Ascending aorta (tissue), 2 donors: ENCODE measurements around the gene PKD1L1. TPM values are rescaled to one million over a fixed set of nuclear protein-coding genes. Genes with fewer than 3 reads are reported as not detected.
"Not testable (repeated sequence)": the region's sequence is repeated elsewhere in the genome, so short reads cannot be mapped to it uniquely, and the experiment has no call there.

Experiments used
- DNase-seq, 2 donors: peaks; one replicate each; pipeline ENCODE4 v3.0.0-alpha.2; 2019; ENCODE audit warnings: low spot score in 2 of 2
- H3K27ac ChIP-seq, 2 donors: fragments of 200-600 bp; sonication (generic); one replicate each; pipeline ENCODE4 v1.5.1; 2016 to 2017; ENCODE audit warnings: mild to moderate bottlenecking in 1 of 2
- H3K27me3 ChIP-seq: fragments of 200-600 bp; sonication (generic); one replicate; pipeline ENCODE4 v1.5.1; 2017
- H3K36me3 ChIP-seq, 2 donors: fragments of 200-600 bp; sonication (generic); one replicate each; pipeline ENCODE4 v1.5.1; 2016
- H3K4me1 ChIP-seq, 2 donors: fragments of 200-600 bp; sonication (generic); one replicate each; pipeline ENCODE4 v1.5.1; 2016 to 2017; ENCODE audit warnings: mild to moderate bottlenecking in 1 of 2
- H3K4me3 ChIP-seq, 2 donors: fragments of 200-600 bp; sonication (generic); one replicate each; pipeline ENCODE4 v1.5.1; 2016 to 2017; ENCODE audit warnings: mild to moderate bottlenecking in 1 of 2
- H3K9me3 ChIP-seq, 2 donors: fragments of 200-600 bp; sonication (generic); one replicate each; pipeline ENCODE4 v1.5.1; 2016
- intact Hi-C: fragments of 100-400 bp; cut with DNase I; formaldehyde crosslinking; loops from one replicate; pipeline ENCODE4 v1.15.1; 2023
- total RNA-seq: library from RNA; depleted of rRNA; stranded (reverse); fragments of >200 nt; gene quantifications from one replicate; pipeline ENCODE4 v1.1.0, GENCODE V29; 2016
- TF ChIP-seq, protein P1 (sequence below), 3 experiments: fragments of 200-600 bp in 2 of 3; fragments of 450-650 bp in 1 of 3; sonication (generic) in 2 of 3; IDR thresholded peaks; one replicate each; pipeline ENCODE4 v1.5.1; 2016 to 2019; ENCODE audit warnings: antibody characterized with exemption in 3 of 3, mild to moderate bottlenecking in 1 of 3, moderate library complexity in 1 of 3

PKD1L1 gene
- total RNA-seq, 1 donor from 2014 or later = 1.1 TPM

GRCh38 chr7:47794016-47794415 lies 154.2 kb downstream of the PKD1L1 start:
- intact Hi-C loops = no loop called here
- no peaks in the 10 kb centered on the region for H3K36me3 ChIP-seq
- H3K27ac ChIP-seq = no peak overlapping the region
- no peak overlapping the region for H3K4me3 ChIP-seq
- TF ChIP-seq, protein P1, sequence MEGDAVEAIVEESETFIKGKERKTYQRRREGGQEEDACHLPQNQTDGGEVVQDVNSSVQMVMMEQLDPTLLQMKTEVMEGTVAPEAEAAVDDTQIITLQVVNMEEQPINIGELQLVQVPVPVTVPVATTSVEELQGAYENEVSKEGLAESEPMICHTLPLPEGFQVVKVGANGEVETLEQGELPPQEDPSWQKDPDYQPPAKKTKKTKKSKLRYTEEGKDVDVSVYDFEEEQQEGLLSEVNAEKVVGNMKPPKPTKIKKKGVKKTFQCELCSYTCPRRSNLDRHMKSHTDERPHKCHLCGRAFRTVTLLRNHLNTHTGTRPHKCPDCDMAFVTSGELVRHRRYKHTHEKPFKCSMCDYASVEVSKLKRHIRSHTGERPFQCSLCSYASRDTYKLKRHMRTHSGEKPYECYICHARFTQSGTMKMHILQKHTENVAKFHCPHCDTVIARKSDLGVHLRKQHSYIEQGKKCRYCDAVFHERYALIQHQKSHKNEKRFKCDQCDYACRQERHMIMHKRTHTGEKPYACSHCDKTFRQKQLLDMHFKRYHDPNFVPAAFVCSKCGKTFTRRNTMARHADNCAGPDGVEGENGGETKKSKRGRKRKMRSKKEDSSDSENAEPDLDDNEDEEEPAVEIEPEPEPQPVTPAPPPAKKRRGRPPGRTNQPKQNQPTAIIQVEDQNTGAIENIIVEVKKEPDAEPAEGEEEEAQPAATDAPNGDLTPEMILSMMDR (IDR thresholded peaks at IDR 0.05) = no peak
- no peaks in the 10 kb centered on the region for H3K9me3 ChIP-seq
- H3K4me1 ChIP-seq = peaks cover 0 to 2% of the 10 kb centered on the region in 2 donors
- no peak for DNase-seq
- H3K27me3 ChIP-seq = no peaks in the 10 kb centered on the region

DNA sequence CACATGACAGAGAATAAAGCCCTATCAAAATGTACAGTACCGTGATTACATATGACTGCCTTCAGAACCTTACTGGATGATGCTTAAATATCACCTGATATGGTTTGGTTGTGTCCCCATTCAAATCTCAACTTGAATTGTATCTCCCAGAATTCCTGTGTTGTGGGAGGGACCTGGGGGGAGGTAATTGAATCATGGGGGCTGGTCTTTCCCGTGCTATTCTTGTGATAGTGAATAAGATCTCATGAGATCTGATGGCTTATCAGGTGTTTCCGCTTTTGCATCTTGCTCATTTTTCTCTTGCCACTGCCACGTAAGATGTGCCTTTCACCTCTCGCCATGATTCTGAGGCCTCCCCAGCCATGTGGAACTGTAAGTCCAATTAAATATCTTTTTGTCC lies 155.1 kb downstream of the PKD1L1 start:
- H3K9me3 ChIP-seq, DNase-seq, H3K4me1 ChIP-seq, intact Hi-C loops, H3K27me3 ChIP-seq, H3K36me3 ChIP-seq, H3K4me3 ChIP-seq, H3K27ac ChIP-seq: not testable (repeated sequence)

DNA sequence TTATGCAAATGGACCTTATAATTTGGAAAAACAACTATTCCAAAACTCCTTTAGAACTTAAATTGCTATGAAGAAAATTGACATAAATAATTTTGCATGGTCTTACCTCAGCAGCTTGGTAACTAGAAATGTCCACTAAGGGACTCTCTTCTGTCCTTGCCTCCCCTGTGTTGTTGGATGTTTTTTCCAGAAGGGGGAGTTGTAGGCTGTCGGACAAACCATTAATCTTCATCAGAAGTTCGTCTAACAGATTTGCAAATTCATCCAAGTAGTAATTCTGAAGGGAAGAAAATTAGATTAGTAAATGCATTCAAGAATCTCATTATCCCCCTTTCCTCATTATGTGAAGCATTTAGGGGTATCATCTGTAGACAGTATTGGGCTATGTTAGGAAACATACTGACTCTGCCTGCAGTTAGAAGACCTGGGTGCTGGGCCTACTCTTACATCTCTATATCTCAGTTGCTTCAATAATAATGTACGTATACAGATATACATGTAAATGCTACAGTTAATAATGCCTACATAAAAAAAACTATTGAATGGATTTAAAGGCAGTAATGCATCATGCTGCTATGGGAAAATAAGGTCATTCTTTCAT lies 155.6 kb downstream of the PKD1L1 start:
- H3K27ac ChIP-seq = no peak overlapping the region
- peaks cover 0 to 2% of the 10 kb centered on the region in 2 donors for H3K4me1 ChIP-seq
- intact Hi-C loops = no loop called here
- TF ChIP-seq, protein P1 (IDR thresholded peaks at IDR 0.05) = peak in 1 of 3 experiments; percentile 21
- H3K4me3 ChIP-seq = no peak overlapping the region
- no peaks in the 10 kb centered on the region for H3K36me3 ChIP-seq
- H3K9me3 ChIP-seq = no peaks in the 10 kb centered on the region
- no peaks in the 10 kb centered on the region for H3K27me3 ChIP-seq
- DNase-seq = no peak

GRCh38 chr7:47791682-47792081 lies 156.6 kb downstream of the PKD1L1 start:
- intact Hi-C loops = no loop called here
- peaks cover 0 to 7% of the 10 kb centered on the region in 2 donors for H3K4me1 ChIP-seq
- H3K27me3 ChIP-seq = no peaks in the 10 kb centered on the region
- no peak for DNase-seq
- no peak overlapping the region for H3K4me3 ChIP-seq
- no peak overlapping the region for H3K27ac ChIP-seq
- no peaks in the 10 kb centered on the region for H3K36me3 ChIP-seq
- no peaks in the 10 kb centered on the region for H3K9me3 ChIP-seq
- TF ChIP-seq, protein P1 (IDR thresholded peaks at IDR 0.05) = no peak

- Histone ChIP-seq H3K4me3 (no peak overlapping the region), H3K36me3 (no peaks in the 10 kb centered on the region), H3K9me3 (no peaks in the 10 kb centered on the region), H3K4me1 (peaks cover 5 to 37% of the 10 kb centered on the region in 2 donors), H3K27ac (no peak overlapping the region), H3K27me3 (no peaks in the 10 kb centered on the region)
- TF ChIP-seq, protein P1 (IDR thresholded peaks at IDR 0.05) = no peak
- intact Hi-C loops = loop anchor here (5.0 to 10.0 kb wide), 2 partner anchors 206 to 297 kb away; partner anchors contain the start of genes TNS3 and UPP1
- no peak for DNase-seq
Measured at GRCh38 chr7:47788083-47788482, 160.2 kb downstream of the PKD1L1 start.

DNA sequence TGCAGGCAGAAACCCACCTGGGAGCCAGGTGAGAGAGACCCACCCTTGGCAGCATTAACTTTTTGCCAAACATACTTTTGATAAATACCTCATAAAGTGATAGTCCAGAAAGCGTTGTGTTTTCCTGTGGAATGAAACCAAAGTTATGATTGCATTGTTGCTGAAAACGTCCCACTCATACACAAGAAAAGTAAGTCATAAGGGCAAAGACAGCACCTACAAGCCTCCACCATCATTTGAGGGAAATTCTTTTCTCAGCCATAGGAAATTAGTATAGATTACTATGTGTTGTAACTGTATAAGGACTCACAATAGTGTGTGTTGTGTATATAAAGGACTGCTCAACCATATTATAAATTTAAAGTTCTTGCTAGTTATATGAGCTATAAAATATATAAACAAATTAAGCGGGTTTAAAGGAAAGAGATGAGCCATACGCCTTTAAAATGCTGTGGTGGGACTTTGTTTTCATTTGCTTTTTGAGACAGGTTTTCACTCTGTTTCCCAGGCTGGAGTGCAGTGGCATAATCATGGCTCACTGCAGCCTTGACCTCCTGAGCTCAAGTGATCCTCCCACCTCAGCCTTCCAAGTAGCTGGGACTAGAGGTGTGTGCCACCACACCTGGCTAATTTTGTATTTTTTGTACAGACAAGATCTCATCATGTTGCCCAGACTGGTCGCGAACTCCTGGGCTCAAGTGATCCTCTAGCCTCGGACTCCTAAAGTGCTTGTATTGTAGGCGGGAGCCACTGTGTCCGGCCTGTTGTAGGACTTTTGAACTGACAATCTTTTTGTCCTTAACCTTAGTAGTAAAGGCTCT lies 160.8 kb downstream of the PKD1L1 start:
- H3K4me3 ChIP-seq = no peak overlapping the region
- intact Hi-C loops = loop anchor here (2.0 to 10.0 kb wide), 3 partner anchors 29 to 297 kb away; partner anchors contain the start of genes TNS3 and UPP1
- DNase-seq = no peak
- peaks cover 10 to 43% of the 10 kb centered on the region in 2 donors for H3K4me1 ChIP-seq
- TF ChIP-seq, protein P1 (IDR thresholded peaks at IDR 0.05) = no peak
- peak overlapping the region; percentile 86 to 91 for H3K27ac ChIP-seq
- H3K36me3 ChIP-seq = no peaks in the 10 kb centered on the region
- H3K27me3 ChIP-seq = no peaks in the 10 kb centered on the region
- H3K9me3 ChIP-seq = no peaks in the 10 kb centered on the region
